Medulla oblongata (tissue), 1 donor: ENCODE data around the gene MTMR2.
"Not testable (repeated sequence)": the region's sequence is repeated elsewhere in the genome, so short reads cannot be mapped to it uniquely, and the experiment has no call there.

Experiments
- DNase-seq: peaks from one replicate; pipeline ENCODE4 v3.0.0-alpha.2; 2015; ENCODE audit errors: extremely low spot score

Gene MTMR2

DNA sequence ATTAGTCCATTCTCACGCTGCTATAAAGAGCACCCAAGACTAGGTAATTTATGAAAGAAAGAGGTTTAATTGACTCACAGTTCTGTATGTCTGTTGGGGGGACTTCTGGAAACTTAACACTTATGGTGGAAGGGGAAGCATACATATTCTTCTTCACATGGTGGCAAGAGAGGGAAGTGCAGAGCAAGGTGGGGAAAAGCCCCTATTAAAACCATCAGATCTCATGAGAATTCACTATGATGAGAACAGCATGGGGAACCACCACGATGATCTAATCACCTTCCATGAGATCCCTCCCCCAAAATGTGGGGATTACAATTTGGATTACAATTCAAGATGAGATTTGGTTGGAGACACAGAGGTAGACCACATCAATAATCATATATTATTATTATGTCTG is 107.9 kb downstream of the MTMR2 start:
- DNase-seq = no peak

DNA sequence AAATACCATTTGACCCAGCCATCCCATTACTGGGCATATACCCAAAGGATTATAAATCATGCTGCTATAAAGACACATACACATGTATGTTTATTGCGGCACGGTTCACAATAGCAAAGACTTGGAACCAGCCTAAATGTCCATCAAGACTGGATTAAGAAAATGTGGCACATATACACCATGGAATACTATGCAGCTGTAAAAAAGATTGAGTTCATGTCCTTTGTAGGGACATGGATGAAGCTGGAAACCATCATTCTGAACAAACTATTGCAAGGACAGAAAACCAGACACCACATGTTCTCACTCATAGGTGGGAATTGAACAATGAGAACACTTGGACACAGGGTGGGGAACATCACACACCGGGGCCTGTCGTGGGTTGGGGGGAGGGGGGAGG is 112.9 kb downstream of the MTMR2 start:
- DNase-seq = not testable (repeated sequence)

DNA sequence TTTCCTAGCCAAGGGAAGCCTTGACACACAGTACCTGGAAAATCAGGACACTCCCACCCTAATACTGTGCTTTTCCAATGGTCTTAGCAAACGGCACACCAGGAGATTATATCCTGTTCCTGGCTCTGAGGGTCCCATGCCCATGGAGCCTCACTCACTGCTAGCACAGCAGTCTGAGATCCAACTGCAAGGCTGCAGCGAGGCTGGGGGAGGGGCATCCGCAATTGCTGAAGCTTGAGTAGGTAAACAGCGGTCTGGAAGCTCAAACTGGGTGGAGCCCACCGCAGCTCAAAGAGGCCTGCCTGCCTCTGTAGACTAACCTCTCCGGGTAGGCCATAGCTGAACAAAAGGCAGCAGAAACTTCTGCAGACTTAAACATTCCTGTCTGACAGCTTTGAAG is 117.4 kb downstream of the MTMR2 start:
- not testable (repeated sequence) for DNase-seq

DNA sequence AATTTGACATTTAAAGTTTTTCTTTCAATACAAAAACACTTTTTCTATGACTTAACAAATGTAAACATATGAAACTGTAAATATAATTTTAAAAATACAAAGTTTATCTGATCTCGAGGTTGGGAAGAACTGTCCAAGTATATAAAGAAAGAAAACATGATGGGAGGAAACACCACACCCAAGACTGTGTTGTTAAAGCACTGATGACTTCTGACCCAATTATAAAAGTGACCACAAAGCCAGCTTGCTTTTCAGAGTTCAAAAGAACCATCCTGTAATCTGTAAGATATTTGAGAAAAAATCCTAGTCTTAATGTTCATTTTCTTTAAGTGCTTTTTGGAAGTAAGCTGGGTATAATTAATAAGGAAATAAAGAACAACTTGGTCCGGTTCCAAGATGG is 118.0 kb downstream of the MTMR2 start:
- DNase-seq = no peak

DNA sequence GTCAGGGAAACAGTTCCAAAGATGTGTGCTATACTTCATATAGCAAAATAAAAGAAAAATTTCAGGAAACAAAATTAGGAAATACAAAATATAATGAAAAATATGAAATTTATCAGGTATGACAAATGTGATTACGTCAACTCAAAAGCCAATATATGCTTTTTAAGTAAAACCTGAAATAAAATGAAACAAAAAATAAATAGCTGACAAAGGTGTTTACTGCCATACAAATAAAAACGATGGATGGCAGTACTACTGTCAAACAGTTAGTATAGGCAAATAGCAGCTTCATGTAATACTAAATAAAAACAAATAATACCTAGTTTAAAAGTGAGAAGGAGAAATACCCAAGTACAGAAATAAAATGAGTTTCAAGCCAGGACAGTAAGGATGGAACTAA is 119.9 kb downstream of the MTMR2 start:
- DNase-seq = no peak

DNA sequence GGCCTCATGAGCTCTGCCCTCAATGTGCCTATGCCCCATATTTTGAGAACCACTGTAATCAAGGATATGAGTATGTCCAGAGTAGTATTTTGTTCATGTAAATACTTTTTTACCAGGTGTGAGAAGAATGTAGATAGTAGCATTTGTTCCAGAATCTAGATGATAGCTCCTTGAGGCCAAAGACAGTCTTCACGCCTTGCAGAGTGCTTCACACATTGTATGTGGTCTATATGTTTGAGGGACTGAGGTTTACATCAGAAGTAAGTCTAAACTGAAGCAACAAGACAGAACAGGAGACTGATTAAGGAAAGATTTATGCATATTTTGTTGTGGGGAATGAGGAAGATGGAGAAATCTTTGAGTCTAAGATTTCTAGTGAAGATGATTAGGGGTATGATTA is 121.1 kb downstream of the MTMR2 start:
- DNase-seq = no peak

DNA sequence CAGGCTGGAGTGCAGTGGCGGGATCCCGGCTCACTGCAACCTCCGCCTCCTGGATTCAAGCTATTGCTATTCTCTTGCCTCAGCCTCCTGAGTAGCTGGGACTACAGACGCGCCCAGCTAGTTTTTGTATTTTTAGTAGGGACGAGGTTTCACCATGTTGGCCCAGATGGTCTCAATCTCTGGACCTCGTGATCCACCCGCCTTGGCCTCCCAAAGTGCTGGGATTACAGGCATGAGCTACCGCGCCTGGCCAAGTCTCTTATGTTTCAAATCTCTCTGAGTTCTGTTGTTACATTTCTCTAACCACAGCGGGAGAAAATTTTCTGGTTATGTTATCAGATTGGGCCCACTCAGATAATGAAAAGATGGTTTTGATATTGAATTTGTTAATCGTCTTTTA is 123.5 kb downstream of the MTMR2 start:
- no peak for DNase-seq

DNA sequence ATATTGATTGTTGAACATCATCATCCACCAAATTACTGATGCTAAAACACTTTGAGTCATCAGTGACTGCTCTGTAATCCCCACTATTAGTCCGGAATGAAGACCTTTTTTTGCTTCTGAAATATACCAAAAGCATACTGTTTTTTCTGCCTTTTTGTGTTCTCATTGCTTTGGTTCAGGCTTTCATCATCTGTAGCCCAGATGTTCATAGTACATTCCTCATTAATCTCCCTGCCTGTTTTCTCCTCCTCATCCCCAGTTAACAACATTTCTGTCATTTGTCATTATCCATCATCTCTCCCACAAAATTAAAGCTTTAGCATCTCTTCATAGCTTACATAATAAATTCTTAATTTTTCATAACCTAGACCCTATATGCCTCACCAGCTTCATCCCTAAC is 124.4 kb downstream of the MTMR2 start:
- no peak for DNase-seq

DNA sequence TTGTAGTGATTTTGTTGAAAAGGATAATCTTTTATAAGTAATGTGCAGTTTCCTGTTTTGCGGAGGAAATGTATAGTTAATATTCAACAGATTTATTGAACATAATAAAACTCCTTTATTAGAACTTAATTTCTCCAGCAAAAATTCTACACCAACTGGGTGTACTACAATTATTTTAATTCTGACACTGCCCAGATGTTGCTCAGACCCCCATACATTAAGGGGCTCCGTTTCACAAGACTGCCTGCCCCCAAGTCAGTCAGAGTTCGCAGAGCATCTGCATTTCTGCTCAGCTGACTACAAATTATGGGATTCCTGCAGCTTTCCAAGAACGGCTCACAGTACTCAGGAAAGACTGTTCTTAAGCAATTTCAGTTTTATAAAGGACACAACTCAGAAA is 127.4 kb downstream of the MTMR2 start:
- DNase-seq = no peak

DNA sequence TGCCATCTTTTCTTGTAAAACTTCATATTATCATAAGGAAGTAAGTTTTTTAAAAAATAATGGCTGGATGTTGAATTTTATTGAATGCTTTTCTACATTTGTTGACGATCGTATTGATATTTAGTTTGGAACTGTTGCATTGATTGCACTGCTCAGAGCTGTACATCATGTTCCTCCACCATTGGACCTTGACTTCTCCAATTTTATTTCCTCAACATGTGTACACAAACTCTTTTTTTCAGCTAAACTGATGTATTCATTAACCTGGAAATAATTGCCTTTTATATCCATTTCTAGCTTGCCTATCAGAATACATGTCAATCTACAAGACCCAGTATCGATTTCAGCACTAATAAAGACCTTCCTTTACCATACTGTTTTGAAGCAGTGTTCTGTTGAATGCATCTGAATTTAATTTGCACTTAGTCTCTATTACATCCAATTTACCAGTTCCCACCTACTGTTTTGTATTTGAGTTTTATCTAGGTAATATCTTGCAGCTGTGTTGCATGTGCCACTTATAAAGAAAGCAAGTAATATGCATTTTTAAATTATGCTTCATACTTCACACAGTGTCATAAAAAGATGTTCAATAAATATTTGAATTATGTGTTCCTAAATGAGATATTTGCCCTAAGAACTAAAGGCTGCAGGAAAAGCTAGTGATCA is 128.1 kb downstream of the MTMR2 start:
- no peak for DNase-seq

DNA sequence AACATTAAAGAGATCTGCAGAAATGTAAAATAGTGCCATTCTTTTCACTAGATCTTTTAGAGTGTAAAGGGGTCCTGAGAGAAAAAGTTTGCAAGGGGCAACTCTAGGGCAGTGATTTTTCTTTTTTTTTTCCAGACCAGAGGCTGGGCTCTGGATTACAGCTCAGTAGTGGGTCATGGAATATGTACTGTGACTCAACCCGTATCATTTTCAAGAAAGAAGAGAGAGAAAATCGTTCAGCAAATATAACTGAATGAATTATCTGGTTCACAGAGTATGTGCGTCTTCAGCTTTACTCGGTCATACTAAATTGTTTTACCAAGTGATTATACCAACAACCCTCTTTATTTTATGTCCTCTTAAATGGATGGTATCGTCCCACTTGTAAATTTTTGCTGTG is 129.8 kb downstream of the MTMR2 start:
- no peak for DNase-seq

DNA sequence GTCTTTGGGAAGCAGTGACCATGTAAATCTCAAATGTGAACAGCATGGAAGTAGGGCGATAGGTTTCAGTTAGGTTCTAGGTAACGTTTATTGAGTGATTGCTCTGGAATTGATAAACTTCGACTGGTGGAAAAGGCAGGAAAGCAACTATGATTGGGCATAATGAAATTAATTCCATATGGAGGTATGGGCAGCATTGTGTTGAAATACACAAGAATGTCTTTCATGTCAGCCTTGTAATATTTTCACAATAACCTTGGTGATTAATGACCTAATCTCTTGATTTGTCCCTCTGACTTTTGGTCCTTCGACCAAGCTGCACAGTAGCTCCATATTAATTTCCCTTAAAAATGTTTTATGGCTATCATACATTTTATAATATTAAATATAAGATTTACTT is 130.8 kb downstream of the MTMR2 start:
- DNase-seq = no peak

DNA sequence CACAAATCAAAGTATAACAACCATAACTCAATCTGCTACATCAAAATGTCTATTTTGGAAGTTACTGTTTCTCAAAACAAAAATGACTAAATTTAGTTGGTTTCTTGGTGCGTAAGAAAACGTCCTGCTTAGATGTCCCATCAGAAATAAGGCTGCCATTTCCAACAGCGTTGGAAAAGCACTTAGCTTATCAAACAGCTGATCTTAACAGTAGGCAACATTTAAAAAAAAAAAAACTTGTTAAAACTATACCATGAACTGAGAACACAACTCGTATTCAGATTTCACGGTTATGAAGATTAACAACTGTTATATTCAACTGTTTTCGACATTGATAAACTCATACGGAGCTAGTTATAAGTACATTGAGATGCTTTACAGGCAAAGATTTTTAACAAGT is 131.2 kb downstream of the MTMR2 start:
- DNase-seq = no peak

DNA sequence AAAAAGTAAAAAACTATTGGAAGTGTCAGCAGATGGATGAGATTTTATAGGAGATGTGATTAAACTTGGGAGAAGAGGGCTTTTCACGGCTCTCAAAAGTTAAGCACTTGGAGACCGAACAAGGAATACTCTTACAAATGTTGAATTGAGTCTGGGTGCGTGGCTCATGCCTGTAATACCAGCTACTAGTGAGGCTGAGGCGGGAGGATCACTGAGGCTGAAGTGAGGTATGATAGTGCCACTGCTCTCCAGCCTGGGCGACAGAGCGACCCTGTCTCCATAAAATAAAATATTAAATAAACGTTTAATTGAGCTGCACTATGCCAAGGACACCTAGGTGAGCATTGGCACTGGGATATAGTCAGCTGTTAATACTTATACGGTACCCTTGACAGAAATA is 131.7 kb downstream of the MTMR2 start:
- DNase-seq = no peak

DNA sequence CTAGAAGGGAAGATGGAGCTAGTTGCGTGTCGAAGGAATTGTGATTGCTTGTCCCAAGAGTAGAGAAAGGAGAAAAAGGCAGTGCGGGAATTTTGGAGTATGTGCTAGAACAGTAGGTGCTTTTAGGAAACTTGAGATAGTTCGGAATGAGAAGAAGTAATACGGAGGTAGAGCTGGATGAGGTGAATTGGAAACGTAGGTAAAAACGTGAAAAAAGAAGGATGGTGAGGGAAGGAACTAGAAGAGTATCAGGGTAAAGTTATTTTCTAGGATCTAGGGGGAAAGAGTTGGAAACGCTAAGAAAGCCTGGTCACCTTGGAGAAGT is 132.2 kb downstream of the MTMR2 start:
- DNase-seq = no peak

DNA sequence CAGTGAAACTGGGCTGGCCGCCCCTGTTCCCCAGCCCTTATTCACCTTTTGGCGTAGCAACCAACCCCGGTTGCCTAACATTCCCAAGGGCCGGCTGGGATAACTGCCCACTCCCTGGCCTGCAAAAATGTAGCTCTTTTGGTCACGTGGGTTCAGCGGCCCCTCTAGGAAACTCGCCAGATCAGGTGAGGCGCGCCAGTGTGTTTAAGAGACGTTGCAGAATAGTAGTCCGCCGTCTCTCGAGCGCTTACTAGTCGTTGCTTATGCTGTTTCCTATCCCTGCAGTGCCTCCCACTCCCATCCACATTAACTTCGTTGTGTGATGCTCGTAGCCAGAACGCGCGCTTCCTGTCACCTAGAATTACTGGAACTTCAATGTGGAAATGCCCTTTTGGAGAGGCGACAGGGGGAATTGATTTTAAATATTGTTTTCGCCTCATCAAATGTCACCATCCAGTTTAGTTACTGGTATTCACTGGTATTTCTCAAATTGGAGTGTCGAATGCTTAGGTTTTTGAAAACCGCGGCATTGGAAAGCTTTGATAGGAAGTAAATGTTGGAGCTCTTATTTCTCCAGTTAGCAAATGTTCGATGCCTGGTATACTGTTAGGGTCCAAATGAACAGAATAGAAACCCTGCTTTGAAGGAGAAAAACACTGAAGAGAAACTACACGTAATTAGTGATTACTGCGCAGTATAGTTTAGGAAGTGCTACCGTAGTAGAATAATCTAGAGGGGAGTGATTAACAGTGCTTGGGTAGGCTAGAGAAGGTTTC is 132.8 kb downstream of the MTMR2 start:
- DNase-seq = peak; percentile 65

DNA sequence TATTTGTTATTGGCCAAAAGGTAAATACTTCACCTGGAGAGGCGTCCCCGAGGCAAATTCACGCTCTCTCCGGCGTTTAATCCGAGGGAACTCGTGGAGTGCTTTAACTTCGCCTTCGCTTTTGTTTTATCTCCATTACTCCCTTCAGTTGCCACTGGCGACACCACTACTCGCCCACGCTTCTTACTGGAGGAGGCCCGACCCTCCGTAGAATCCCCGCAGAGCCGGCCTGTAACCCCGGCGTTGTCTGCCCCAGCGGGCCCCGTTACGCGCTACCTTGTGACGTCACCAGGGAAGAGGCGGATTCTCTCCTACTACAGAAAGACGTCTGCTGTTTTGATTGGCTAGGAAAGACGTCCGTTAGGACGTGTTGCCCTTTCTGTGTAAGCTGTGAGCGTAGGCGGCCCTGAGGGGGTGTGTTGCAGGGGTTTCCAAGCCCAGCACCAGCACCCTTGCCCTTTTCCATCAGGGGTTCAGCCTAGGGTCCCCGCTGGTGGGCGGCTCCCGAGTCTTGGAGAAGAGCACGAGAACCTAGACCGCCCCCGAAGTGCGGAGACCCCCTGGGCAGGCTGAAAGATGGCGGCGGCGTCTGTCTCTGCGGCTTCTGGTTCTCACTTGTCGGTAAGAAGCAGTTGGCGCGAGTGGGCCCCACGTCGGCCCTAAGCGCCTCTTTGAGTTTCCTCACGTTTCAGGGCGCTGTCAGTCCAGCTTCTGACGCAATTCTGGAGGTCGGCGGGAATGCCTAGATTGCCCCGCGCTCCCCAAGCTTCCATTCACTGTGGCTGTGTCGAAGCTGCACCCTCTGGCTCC is 133.6 kb downstream of the MTMR2 start, which contains the start of gene CEP57:
TSS of gene CEP57 (plus strand) at position 376 of the 810 bp plus-strand sequence. CDS start at position 577, 201 bp downstream.
- peak; percentile 99 for DNase-seq

DNA sequence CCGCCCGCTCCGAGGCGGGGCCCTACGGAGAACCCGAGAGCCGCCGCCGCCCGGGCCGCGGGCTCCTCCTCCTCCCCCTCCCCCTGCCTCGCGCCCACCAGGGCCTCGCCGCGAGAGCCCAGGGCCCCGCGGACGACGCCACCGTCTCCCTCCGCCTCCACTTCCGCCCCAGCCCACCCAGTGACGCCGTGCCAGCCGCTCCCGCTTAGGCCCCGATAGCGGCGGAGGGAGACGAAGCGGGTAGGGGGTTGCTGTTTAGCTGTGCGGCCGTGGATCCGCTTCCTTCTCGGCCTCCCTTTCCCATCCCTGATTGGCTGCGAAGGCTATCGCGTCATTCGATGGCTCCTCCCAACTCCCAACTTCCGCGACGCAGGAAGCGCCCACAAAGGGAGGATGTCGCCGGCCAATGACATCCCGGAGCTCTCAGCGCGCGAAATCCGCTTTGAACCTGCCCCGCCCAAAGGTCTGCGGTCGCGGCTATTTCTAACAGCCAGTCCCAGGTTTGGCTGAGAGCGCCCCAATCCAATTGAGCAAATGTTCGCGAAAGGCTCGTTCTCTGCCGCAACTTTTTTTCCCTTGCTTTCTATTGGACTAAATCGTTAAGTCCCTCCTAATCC is 134.3 kb downstream of the MTMR2 start, which contains the start of gene FAM76B:
TSS of gene FAM76B (minus strand) at position 277 of the 617 bp plus-strand sequence. CDS start 304 bp downstream, outside the sequence.
- peak; percentile 99 for DNase-seq

DNA sequence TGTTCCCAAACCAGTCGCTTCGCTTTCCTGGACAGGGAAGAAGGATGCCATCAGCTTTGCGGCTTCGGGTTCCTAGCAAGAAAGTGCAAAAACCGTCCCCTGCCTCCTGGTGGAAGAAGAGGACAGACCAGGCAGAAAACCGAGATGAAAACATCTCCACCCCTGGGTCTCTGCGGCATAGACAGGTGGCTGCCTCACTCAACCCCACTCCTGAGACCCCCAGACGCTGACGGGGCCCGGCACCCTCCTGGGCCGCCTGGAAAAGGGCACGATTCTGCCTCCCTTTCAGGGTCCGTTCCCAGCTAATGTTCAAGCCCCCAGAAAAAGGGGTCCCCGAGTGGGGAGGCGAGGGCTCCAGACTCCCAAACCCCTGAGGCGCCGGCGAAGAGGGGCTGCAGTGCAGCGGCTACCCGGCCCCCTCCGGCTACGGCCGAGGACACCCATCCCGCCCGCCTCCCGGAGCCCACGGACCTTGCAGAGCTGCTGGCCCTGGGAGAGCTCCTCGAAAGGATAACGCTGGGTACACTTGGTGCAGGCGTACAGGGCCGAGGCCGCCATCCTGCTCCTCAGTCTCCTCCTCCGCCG is 134.9 kb downstream of the MTMR2 start:
- DNase-seq = peak; percentile 20
